T47D (cell line): ENCODE results near the gene SLC35G2.
A peak's percentile ranks its signal among the peaks of the same experiment; 100 is the strongest.
"Not testable (repeated sequence)": the region's sequence is repeated elsewhere in the genome, so short reads cannot be mapped to it uniquely, and the experiment has no call there.

Experiments
- DNase-seq, 2 experiments: peaks; one replicate each; pipeline versions ENCODE4 v3.0.0 to v3.0.0-alpha.2; 2011 to 2012; ENCODE audit warnings: low read depth in 1 of 2, low spot score in 1 of 2
- JUND ChIP-seq: IDR thresholded peaks from 2 replicates; pipeline ENCODE4 v1.6.1; 2012; ENCODE audit warnings: low read depth
- in situ Hi-C: cut with HindIII; loops from 2 replicates; pipeline ENCODE4 v1.10.0; 2016; ENCODE audit warnings: low sequenced_read_pairs, low pct_unique_long_range_greater_than_20kb

Gene SLC35G2

GRCh38 chr3:136882571-136882970 lies 63.6 kb downstream of the SLC35G2 start:
- DNase-seq: peak in 1 of 2 experiments; percentile 26
- in situ Hi-C loops: no loop called here
- TF ChIP-seq JUND: no peak

- in situ Hi-C loops: no loop called here
- no peak for TF ChIP-seq JUND
- DNase-seq: no peak
Measured at GRCh38 chr3:136883967-136884720, 65.2 kb downstream of the SLC35G2 start.

DNA sequence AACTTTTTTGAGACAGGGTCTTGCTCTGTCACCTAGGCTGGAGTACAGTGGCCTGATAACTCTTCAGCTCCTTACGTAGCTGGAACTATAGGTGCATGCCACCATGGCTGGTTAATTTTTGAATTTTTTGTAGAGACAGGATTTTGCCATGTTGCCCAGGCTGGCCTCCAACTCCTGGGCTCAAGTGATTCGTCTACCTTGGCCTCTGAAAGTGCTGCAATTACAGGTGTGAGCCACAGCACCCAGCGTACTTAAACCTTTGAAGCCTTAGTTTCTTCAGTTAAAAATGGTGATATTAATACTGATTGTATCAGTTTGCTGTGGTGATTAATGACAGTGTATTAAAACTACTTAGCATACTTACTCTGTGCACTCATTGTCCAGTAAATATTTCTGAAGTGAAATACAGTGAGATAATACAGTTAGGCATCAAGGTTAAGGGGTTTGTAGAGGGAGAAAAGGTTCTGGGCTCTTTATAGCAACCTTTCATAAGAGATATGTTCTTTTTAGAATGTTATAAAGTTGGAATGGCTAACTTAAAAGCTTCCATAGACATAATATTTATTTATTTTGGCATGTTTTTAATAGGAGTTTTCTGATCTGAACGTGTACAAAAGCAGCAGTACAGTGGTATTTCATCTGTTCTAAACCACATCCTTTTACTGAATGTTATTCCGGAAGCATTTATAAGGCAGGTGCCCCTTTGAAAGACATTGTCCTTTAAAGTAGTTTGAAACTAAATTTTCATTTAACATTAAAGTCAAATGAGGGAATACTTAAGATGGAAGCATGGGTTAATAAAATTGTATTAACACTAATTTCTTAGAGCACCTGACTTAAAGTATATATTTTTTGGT lies 66.7 kb downstream of the SLC35G2 start:
- no peak for TF ChIP-seq JUND
- DNase-seq: no peak
- in situ Hi-C loops: no loop called here

DNA sequence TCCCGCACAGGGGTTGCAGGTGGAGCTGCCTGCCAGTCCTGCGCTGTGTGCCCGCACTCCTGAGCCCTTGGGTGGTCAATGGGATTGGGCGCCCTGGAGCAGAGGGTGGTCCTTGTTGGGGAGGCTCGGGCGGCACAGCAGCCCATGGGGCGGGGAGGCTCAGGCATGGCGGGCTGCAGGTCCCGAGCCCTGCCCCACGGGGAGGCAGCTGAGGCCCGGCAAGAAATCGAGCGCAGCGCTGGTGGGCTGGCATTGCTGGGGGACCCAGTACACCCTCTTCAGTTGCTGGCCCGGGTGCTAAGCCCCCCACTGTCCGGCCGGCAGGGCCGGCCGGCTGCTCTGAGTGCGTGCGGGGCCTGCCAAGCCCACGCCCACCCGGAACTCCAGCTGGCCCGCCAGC lies 71.0 kb downstream of the SLC35G2 start:
- in situ Hi-C loops: no loop called here
- DNase-seq: no peak
- TF ChIP-seq JUND: no peak

DNA sequence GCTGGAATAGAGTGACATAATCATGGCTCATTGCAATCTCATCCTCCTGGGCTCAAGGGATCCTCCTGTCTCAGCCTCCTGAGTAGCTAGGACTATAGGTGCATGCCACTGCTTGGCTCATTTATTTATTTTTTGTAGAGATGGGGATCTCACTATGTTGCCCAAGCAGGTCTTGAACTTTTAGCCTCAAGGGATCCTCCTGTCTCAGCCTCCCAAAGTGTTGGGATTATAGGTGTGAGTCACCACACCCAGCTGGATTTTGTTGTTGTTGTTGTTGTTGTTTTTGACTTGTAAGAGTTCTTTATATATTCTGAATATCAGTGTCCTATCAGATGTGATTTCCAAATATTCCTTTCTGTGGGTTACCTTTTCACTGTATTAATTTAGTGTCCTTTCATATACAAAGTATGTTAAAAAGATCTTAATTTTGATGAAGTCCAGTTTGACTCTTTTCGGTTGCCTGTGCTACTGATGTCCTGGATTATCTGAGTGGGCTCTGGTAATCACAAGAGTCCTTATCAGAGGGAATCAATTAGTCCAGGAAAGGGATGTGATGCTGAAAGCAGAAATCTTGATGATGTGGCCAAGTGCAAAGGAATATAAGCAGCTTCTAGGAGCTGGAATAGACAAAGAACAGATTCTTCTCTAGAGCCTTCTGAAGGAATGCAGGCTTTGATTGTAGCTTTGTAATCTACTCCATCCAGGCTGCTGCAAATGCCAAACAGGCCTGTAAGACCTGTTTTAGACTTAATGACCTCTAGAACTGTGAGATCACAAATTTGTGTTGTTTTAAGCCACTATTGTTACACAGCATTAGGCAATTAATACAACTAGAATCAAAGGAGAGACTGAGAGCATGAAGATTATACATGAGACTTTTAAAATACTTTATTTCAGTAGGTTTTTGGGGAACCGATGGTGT lies 73.3 kb downstream of the SLC35G2 start:
- DNase-seq: peak; percentile 37 to 38
- TF ChIP-seq JUND: no peak
- in situ Hi-C loops: no loop called here

DNA sequence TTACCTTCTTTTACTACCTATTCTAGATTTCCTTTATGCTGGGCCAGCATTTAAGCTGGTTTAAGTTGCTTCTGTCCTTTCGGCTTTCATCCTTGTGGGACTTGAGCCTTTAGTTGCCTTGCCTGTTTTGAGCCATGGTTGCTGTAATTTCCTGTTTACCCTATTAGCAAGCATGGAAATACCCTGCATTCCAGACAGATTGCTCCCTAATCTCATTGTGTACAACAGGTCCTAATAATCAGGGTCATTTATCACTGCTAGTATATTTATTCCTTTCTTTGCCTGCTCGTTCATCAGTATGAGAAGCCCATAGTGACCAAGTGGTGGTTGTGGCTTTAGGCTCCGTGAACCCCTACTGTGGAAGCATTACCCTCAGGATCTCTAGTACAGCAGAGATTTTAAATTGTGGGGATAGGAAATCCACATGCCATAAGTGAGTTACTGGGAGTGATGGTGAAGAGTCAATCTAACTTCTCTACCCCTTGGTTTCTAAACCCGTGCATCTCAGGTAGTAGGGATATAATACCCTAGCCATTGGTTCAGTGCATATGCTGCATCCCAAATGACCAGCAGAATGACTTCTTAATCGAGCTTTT lies 75.0 kb downstream of the SLC35G2 start:
- DNase-seq: no peak
- in situ Hi-C loops: no loop called here
- no peak for TF ChIP-seq JUND

- DNase-seq, in situ Hi-C loops: not testable (repeated sequence)
Measured at GRCh38 chr3:136897171-136897570, 78.2 kb downstream of the SLC35G2 start.

GRCh38 chr3:136898549-136898948 lies 79.6 kb downstream of the SLC35G2 start:
- no peak for DNase-seq
- no peak for TF ChIP-seq JUND
- in situ Hi-C loops: no loop called here

DNA sequence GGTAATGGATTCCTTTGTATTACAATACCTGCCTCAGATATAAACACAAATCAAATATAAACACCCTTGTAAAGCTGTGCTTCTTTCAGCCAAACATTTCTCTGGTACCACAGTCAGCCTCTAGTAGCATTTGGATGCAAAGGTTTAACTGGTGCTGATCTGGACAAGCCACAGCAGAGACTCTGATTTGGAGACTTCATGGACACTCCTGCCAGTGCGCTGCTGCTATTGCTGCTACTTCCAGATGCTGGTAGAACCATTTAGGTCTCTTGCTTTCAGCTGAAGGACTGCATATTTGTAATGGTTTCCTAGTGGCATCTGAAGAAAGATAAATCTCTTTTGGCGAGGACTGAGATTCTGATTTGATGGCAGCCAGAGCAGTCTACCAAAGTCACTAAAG lies 80.0 kb downstream of the SLC35G2 start:
- no peak for DNase-seq
- in situ Hi-C loops: no loop called here
- TF ChIP-seq JUND: no peak

DNA sequence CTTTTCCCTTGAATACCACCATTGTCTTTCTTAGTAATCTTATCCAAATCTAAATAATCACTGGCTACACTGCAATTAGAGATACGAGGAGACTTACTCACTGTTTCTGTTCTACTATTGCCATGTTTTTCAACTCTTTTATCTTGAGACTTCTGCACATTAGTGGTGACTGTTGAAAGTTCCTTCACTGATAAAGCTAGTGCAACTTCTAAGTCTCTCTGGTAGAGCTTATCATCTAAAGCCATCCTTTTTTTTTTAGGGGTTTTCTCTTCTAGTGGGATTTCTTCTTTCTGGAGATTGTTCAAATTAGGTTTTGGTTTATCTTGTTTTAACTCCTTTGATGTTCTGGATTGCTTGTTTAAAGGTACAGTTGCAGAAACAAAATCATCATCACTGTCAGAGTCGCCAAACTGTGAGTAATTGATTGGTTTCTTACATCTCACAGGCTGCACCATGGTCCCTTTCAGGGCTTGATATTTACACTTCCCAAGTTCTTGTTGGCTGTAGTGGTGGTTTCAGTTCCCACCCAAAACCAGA lies 80.8 kb downstream of the SLC35G2 start:
- in situ Hi-C loops: no loop called here
- no peak for TF ChIP-seq JUND
- DNase-seq: no peak

- in situ Hi-C loops, DNase-seq: not testable (repeated sequence)
Measured at GRCh38 chr3:136900694-136901093, 81.8 kb downstream of the SLC35G2 start.

GRCh38 chr3:136901391-136901790 lies 82.5 kb downstream of the SLC35G2 start:
- no peak for DNase-seq
- TF ChIP-seq JUND: no peak
- in situ Hi-C loops: no loop called here

DNA sequence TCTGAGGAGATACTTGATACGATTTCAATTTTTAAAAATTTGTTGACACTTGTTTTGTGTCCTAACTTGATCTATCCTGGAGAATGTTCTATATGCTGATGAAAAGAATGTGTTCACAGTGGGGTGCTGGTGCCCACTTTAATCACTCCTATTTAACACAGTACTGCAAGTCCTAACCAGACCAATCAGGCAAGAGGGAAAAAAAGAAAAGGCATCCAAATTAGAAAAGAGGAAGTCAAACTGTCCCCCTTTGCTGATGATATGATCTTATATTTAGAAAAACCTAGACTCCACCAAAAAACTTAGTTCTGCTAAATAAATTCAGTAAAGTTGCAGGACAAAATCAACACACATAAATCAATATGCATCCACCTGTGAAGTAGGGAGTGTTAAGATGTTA lies 83.6 kb downstream of the SLC35G2 start:
- DNase-seq, in situ Hi-C loops: not testable (repeated sequence)
